GM18520 (cell line): ENCODE results near the gene CNPY1.

Source experiments
- ATAC-seq: cut with Tn5 transposase; IDR thresholded peaks from one replicate; pipeline ENCODE4 v1.9.1; 2021; ENCODE audit not compliant: unreplicated experiment

The CNPY1 gene

DNA sequence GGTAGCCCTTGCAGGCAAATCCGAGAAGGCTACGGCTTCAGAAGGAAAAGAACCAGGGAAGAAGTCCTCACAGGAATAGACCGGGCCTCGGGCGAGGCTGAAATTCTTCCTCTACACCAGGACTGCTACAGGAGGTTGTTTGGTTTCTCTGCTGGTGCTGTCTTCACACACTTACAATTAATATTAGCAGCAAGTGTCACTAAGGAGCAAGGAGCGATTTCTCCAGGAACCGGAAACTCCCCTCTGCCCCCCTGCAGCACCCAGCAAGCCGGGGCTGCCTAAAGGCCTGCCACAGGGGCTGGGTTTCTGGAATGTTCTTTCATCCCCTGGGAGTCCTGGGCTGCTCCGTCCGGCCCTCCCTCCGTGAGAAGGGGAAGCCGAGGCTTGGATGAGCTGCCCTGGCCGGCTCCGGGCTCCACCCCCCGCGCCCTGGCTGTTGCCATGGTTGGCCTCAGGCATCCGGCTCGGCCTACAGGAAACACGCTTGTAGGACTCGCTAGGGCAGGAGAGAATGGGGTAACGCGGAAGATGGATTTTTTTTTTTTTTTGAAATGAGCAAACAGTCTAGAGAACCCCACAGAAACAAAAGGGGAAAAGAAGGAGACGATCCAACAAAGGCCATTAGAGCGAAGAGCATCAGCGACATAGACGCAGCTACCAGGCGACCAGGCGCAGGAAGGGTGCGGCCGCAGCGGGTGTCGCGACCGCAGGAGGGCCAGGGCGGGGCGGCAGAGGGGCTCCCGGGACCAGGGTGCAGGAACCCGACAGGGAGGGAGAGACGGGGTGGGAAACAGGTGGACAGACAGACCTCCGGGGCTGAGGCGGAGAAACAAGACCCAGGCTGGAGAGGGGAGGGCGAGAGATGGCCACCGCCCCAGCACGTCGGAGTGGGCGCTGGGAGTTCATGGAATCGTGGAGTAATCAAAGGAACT lies 55.4 kb downstream of the CNPY1 start:
- ATAC-seq, result peak; percentile 85

DNA sequence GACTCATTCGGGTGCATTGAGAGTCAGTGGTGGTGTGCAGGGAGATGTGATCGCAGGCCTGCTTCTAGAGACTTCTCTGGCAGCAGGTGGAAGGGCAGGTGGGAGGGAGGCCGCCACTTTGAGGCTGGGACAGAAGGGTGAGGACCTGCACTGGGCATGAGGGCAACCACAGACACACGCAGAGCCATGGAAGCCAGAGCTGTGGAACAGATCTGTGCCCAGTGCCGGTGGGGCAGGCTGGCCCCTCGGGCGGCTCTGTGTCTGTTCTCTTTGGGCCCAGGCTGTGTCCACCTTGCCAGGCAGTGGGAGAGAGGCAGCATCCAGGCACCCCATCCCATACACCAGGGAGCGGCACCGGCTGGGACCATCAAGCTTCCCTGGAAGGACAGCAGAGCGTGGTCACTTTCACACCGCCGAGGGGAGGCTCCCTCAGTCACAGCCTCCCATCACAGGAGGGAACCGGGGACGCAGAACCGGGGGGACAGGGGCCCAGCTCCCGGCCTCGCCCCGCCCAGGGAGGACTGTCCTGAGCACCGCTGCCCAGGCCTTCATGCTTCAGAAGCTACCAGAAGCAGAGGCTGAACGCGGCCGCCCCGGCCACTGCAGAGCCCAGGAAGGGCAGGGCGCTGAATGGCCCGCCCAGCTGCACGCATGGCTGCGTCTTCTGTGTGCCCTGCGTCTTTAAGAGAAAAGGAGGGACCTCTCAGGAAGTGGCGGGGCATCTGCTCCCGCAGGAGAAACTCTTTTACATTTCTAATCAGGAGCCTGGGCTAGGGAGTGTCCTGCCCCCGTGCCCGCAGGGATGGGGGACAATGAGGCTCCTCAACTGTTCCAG lies 56.3 kb downstream of the CNPY1 start:
- ATAC-seq, result no peak

DNA sequence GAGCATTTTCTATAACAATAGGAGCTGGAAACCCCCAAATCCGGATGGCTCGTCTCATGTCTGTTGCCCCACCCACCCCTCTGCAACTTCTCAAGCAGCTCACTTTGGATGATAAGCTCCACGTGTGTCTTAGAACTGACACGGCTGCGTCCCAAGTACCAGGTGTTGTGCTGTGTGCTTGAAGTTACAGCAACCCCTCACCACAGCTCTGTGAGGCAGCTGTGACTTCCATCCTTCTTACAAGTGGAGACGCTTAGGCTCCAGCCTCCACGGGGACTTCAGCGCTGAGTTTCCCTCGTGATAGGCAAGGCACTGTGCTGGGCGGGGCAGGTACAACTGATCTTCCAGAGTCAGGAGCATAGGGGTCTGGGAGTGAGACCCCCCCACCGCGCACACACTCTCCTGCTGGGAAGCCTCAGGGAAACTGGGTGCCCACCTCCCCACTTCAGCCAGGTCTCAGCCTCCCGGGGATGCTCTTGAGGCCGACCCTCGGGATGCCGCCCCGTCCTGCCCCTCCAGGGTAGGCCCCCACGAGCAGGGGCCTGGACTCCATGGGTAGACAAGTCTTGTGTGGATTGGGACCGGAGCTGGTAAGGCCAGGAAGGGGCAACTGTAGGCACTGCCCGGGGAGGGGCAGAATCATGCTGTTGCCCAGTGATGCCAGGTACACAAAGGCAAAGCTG lies 57.1 kb downstream of the CNPY1 start:
- no peak for ATAC-seq

DNA sequence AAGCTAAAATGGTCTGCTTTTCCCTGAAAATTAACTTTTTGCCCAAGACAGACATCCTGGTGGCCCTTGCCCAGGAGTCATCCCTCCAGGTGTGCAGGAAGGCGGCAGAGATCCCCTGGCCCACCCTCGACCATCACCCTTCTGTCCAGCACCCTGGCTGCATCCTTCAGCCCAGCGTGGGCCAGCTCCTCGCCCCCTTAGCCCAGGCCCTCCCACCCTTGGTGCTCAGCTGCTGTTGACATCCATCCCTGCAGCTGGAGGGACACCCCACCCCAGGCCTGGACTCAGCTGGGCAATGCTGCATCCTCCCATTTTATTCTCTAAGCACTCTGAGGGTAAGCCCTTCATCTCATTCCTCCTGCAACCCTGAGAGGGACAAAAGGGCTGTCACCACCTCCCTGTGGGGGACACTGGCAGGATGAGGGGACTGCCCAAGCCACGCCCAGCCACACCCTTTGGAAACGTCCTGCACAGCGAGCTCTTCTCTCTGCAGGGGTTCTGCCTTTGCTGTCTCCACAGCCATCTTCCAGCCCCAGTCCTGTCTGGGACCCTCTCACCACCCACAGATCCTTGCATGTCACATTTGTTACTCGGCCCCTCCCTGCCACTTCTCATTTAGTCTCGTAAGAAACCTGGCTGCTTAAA lies 57.8 kb downstream of the CNPY1 start:
- no peak for ATAC-seq

DNA sequence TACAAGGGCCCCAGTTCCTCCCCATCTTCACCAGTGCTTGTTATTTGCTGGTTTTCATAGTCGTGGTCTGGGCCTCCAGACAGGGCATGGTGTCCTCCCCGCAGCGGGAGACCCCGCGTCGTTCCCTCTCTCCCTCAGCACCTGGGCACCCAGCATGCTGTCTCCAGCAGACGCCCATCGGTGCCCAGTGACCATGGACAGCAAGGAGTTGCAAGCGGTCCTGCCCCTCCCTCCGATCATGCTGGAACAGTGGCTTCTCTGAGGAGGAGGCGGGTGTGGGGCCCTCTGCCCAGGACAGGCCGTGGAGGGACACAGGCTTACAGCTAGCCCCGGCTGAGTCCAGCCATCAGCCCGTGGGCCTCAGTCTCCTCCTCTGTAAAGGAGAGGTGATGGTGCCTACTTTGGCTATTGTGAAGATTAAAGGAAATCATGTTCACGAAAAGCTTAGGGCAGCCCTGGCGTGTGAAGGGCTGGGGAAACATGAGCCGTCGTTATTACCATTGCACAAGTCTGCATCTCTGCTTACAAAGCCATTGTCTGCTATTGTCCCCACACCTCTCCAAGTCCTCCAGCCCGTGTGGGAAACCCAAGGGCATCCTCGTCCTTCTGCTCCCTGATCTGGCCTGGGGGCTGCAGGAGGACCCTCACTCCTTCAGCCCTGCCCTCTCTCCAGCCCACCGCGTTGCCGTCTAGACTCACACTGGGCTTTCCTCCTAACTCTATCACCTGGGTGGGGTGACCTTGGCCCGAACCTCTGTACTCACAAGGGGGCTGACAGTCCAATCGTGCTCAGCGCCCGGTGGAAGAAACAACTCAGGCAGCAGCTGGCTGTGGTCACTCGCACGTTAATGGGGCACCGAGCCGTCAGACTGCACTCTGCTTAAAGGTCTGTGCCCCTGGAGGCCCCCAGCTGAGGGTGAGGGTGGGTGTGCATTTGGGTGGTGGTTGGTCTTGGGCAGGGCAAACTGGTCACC lies 58.6 kb downstream of the CNPY1 start:
- no peak for ATAC-seq

DNA sequence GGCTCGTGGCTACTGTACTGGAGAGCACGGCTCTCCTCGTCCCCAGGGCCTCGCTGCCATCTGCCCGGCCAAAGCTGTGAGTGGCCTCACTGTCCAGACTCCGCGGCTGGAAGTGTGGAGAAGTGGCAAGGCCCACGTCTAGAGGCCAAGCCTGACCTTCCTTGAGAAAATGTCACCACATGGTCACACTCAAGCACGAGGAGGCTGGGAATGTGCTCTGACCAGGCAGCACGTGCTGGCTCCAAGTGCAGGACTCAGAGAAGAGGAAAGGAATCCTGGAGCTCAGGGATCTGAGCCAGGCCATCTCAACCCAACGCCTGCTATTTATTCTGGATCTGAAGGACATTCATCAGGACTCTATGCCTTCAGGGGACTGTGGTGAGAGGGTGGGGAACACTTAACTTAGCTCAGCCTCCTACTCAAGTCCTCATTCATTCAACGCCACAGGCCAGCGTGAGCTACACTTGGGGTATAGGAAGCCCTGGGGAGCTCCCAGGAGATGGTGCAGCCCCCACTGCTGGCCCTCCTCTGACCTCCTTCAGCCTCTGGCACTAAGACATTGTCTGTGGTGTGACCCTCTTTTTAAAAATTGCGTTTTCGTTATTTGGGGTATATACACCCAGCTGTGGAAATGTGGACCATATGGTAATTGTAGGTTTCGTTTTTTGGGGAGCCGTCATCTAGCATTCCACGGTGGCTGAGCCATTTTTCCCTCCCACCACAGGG lies 59.4 kb downstream of the CNPY1 start:
- ATAC-seq, result no peak

DNA sequence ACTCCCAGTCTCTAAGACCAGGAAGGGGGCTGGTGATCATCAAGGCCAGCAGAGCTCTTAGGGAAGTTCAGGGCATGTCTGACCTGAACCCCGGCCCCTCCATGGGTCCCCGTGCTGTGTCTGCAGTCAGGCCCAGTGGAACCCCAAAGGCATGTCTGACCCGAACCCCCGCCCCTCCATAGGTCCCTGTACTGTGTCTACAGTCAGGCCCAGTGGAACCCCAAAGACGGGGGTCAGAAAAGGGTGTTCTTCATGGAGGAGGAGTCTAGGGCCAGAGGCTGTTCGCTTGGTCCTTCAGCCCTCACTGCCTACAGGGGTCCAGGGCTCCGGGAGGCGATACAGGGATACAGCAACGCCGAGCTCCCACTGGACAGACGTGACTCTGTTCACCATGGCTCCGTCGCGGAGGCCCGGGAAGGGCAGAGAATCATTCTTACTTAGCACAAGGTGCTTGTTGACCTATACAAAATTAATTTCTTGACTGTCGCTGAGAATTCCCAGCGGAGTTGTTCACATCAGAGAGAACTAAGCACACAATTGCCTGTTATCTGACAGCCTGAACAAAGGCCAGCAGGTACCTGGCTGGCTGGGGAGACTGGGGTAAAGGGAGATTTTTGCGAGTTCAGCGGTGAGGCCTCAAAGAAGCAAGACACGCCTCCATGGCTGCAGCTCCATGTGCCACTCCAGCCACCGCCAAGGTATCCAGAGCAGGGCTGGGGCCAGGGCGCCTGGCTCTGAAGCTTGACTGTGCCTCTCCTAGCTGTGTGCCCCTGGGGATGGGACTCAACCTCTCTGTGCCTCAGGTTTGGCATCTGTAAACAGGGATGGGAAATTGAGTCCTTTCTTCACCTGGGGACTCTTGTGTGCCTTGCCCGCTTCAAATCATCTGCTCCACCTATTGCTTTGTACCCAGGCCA lies 61.6 kb downstream of the CNPY1 start:
- ATAC-seq, result no peak

DNA sequence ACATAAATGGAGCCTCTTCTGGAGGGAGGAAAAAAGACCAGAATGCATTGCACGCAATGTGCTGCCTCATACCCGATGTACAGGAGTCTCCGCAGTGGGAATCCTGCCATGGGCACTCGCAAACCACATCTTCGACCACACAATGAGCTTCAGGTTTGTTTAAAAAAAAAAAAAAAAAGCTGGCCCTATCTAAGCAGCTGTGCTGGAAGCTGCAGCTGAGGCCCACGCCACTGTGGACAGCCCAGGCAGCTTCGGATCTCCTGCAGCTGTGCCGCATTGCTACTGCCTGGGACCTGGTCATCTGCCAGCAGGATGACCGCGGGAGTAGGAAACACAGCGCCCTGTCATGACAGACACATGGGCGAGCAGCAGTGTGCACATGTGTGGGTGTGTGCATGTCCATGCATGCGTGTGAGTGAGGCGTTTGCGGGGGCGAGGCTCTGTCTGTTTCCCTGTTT lies 62.5 kb downstream of the CNPY1 start:
- no peak for ATAC-seq

DNA sequence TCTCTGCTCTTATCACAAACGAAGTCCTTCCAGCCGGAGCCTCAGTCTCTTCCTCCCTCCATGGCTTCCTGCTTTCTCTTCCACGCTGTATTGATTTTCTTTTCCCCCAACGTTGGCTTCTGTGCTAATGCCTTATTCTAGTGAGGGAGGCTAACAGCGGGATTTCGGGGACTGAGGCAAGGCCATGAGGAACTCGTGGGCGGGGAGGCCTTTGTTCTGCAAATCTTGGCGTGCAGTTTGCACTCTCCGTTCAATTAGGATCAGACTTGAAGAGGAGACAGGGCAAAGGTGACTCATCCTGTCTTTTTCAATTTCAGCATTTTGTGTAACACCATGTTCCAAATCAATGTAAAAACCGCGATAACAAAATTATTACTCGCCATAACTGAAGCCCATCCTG lies 63.1 kb downstream of the CNPY1 start:
- ATAC-seq, result no peak

DNA sequence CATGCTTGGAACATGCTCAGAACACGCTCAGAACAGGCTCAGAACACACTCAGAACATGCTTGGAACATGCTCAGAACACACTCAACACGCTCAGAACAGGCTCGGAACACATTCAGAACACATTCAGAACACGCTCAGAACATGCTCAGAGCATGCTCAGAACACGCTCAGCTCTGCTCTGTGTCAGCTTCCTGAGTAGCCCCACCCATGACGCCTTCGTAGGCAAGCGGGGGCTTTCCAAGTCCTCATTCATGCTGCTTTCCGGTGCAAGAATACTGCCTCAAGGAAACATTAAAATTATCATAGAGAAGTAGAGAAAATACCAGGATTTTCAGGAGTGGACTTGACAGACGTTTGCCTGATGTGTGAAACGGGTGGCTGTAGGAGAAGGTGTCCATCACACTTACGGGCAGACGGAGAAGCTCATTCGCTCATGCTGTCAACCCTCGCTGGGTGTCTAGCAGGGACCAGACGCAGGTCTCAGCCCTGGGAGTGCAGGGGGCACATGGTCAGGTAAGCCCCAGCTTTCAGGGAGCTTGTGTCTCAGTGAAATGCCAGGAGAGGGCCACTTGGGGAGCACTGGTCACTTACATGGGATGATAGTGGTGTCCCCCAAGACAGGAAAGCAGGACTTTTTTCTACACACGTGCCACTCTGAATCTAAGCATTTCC lies 63.7 kb downstream of the CNPY1 start:
- no peak for ATAC-seq

DNA sequence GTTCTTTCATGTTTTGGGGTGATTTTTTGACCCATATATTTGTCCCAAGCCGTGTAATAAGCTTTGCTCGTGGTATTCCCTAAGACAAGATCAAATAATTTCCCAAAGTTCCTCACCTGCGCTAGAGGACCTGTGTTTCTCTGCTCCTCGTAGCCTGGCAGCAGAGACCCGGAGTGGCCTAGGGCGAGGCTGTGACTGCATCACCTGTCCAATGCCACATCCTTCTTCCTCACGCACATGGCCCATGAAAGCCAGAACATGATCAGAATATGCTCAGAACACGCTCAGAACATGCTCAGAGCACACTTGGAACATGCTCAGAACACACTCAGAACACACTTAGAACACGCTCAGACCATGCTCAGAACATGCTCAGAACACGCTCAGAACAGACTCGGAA lies 64.6 kb downstream of the CNPY1 start:
- ATAC-seq, result no peak

DNA sequence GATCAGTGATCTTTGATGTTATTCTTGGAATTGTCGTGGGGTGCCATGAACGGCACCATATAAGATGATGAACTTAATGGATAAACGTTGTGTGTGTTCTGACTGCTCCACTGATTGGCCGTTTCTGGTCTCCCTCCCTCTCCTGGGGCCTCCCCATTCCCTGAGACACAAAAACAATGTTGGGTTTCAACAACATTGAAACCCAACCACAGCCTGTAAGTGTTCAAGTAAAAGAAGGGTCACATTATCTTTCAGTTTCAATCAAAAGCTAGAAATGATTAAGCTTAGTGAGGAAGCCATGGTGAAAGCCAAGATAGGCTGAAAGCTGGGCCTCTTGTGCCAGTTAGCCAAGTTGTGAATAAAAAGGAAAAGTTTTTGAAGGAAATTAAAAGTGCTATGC lies 68.9 kb downstream of the CNPY1 start:
- ATAC-seq, result peak; percentile 92

DNA sequence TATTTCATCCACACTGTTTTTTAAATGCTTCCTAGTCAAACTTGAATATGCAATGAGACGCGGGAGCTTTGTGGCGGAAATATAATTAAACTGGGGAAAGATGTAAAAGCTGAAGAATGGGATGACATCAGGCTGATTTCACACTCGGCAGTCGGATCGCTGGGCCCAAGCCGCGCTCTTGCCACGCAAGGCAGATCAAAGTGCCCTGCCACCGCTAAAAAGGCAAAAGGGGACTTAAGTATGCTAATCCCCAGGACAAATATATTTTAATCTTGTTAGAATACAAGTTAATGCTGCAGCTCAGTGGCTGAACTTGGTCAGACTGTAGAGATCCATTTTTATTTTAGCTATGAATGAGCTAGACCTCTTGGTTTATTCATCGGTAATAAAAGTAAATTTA lies 74.6 kb downstream of the CNPY1 start:
- ATAC-seq, result no peak

DNA sequence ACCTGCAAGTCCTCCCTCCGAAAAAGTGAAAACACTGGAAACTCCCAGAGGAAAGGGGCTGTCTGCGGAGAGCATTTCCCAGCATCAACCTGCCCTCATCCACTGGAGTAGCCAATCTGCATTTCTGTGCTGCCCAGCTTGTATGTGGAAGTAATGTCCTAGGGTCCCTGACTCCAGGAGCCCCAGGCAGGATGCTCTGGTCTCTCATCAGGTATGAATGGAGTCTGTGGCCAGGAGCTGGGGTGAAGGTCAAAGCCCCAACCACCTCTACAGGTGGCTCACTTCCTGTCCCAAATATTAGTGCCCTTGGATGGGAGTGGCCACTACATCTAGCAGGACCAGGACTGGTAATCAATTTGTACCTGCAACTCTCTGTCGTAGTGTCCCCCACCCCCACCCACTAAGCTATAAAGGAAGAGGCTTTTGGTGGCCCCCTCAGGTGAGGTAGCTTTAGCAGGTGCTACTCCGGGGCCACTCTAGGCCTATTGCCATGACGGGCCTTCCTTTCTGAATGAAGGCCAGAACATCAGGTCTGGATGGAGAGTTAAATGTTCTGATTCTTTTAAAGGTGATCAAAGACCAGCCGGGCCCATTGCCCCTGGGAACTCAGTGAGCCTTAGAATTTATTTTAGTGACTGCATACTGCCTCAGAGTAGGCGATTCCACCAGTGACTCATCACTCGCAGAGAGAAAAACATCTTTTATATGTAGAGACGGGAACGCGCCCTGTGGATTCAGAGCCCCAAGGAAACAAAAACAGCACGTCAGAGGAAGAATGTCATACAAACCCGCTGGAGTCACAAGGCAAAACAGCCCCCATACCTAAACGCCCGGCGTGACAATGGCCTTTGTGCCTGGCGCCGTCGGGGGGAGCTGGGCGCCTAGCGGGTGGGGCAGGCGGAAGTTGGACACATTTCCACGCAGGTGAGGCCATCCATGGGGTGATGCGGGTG lies 75.4 kb downstream of the CNPY1 start:
- no peak for ATAC-seq

DNA sequence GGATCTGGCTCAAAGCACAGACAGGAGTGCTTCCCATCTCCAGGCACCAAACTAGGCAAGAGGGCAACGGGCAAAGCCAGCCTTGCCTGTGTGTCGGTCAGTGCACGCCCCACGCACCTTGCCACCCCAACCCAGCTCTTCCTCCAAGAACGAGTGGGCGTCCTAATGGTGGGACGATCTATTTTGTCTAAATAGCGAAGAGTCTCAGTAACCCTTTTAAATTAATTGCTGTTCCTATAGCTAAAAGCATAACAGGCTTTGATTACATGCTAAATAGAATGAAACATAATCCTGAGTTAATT lies 76.2 kb downstream of the CNPY1 start:
- no peak for ATAC-seq

DNA sequence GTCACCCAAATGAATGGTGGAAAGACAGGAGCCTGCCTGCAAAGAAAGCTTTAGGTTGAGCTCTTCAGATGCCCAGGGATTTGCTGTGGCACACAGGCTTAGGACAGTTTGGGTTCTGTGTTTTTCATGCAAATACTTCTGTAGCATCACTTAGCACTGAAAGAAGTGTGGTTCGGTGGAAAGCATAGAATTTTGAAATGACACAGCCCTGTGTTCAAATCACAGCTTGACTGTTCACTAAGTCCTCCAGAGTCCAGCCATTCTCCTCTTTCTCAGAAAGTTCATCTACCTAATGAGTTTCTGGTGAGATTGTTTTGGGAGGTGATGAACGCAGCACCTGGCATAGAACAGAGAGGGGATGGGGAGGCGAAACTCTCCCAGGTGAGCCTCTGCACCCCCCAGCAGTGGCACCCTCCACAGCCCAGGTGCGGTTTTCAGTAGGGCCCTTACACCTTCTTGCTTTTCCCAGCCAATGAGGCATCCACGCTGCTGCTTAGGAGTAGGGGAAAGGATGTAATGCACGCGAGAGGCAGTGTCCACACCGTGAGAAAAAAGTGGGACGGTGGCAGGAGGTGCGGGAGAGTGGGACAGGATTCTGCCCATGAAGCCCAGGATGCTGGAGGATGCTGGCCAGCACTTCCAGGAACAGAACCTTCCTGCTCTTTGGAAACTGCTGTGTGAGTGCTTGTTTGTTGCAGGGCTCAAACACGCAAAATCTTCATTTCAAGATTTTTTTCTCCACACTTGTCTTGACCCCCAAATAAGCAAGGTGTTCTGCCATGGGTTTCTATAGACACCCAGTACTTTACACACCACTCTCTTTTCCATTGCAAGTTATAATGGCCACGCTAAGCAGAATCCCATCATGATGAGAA lies 76.8 kb downstream of the CNPY1 start:
- no peak for ATAC-seq
